ENCODE data around the gene TSHB.

GRCh38 chr1:115069659-115070308 is 40.2 kb downstream of the TSHB start:
- no peak for TF ChIP-seq EP300 (IDR thresholded peaks at IDR 0.05)
- TF ChIP-seq, protein P1, sequence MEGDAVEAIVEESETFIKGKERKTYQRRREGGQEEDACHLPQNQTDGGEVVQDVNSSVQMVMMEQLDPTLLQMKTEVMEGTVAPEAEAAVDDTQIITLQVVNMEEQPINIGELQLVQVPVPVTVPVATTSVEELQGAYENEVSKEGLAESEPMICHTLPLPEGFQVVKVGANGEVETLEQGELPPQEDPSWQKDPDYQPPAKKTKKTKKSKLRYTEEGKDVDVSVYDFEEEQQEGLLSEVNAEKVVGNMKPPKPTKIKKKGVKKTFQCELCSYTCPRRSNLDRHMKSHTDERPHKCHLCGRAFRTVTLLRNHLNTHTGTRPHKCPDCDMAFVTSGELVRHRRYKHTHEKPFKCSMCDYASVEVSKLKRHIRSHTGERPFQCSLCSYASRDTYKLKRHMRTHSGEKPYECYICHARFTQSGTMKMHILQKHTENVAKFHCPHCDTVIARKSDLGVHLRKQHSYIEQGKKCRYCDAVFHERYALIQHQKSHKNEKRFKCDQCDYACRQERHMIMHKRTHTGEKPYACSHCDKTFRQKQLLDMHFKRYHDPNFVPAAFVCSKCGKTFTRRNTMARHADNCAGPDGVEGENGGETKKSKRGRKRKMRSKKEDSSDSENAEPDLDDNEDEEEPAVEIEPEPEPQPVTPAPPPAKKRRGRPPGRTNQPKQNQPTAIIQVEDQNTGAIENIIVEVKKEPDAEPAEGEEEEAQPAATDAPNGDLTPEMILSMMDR (IDR thresholded peaks at IDR 0.05) = no peak

Data from ovary (tissue), 3 donors.